HUES48 (cell line): Measurements from ENCODE around the gene CREG1.
"Not testable (repeated sequence)": the region's sequence is repeated elsewhere in the genome, so short reads cannot be mapped to it uniquely, and the experiment has no call there.

Experiments
- H3K27ac ChIP-seq: one replicate; pipeline ENCODE4 v1.7.0; 2013; ENCODE audit warnings: low read depth, low read length, inconsistent platforms
- H3K27me3 ChIP-seq: 2 replicates; pipeline ENCODE4 v1.6.1; 2013; ENCODE audit warnings: mild to moderate bottlenecking, low read length; ENCODE audit not compliant: control insufficient read depth, insufficient read depth
- H3K36me3 ChIP-seq: 2 replicates; pipeline ENCODE4 v1.6.1; 2013; ENCODE audit warnings: low read length; ENCODE audit not compliant: control insufficient read depth, insufficient read depth
- H3K4me1 ChIP-seq: 2 replicates; pipeline ENCODE4 v1.6.1; 2013; ENCODE audit warnings: mild to moderate bottlenecking, low read length; ENCODE audit not compliant: control insufficient read depth, insufficient read depth
- H3K4me3 ChIP-seq: 2 replicates; pipeline ENCODE4 v1.5.1; 2013; ENCODE audit warnings: mild to moderate bottlenecking, low read depth, low read length
- H3K9ac ChIP-seq: 2 replicates; pipeline ENCODE4 v1.6.1; 2013; ENCODE audit warnings: mild to moderate bottlenecking, low read depth, low read length, moderate library complexity
- H3K9me3 ChIP-seq: 2 replicates; pipeline ENCODE4 v1.6.1; 2013; ENCODE audit warnings: low read length; ENCODE audit not compliant: control insufficient read depth, insufficient read depth

Gene CREG1

GRCh38 chr1:167584581-167584980, 31.0 kb upstream of the CREG1 start:
- H3K27ac ChIP-seq, result no peak overlapping the region
- no peaks in the 10 kb centered on the region for H3K4me1 ChIP-seq
- no peaks in the 10 kb centered on the region for H3K36me3 ChIP-seq
- H3K9me3 ChIP-seq, result no peaks in the 10 kb centered on the region
- H3K27me3 ChIP-seq, result no peaks in the 10 kb centered on the region
- H3K9ac ChIP-seq, result no peak overlapping the region
- no peak overlapping the region for H3K4me3 ChIP-seq

GRCh38 chr1:167582722-167583121, 29.2 kb upstream of the CREG1 start:
- Histone ChIP-seq H3K9me3 (no peaks in the 10 kb centered on the region), H3K36me3 (no peaks in the 10 kb centered on the region), H3K27me3 (no peaks in the 10 kb centered on the region)

GRCh38 chr1:167582064-167582463, 28.5 kb upstream of the CREG1 start:
- Histone ChIP-seq H3K9ac (no peak overlapping the region), H3K27me3 (no peaks in the 10 kb centered on the region), H3K4me1 (no peaks in the 10 kb centered on the region), H3K9me3 (no peaks in the 10 kb centered on the region), H3K4me3 (no peak overlapping the region), H3K27ac (no peak overlapping the region), H3K36me3 (no peaks in the 10 kb centered on the region)

More at GRCh38 chr1:167582722-167583121, 29.2 kb upstream of the CREG1 start:
- H3K4me1 ChIP-seq, result no peaks in the 10 kb centered on the region
- no peak overlapping the region for H3K9ac ChIP-seq
- H3K4me3 ChIP-seq, result no peak overlapping the region
- H3K27ac ChIP-seq, result no peak overlapping the region

GRCh38 chr1:167579986-167580385, 26.4 kb upstream of the CREG1 start:
- Histone ChIP-seq H3K4me1 (no peaks in the 10 kb centered on the region), H3K9me3 (no peaks in the 10 kb centered on the region), H3K27ac (no peak overlapping the region), H3K4me3 (no peak overlapping the region), H3K9ac (no peak overlapping the region), H3K27me3 (no peaks in the 10 kb centered on the region), H3K36me3 (no peaks in the 10 kb centered on the region)

GRCh38 chr1:167578939-167579521, 25.5 kb upstream of the CREG1 start:
- Histone ChIP-seq H3K36me3 (no peaks in the 10 kb centered on the region), H3K9me3 (no peaks in the 10 kb centered on the region), H3K4me1 (no peaks in the 10 kb centered on the region), H3K4me3 (no peak overlapping the region), H3K27ac (no peak overlapping the region), H3K9ac (no peak overlapping the region), H3K27me3 (no peaks in the 10 kb centered on the region)

GRCh38 chr1:167575649-167576048, 22.1 kb upstream of the CREG1 start:
- Histone ChIP-seq H3K9me3 (peaks cover 4% of the 10 kb centered on the region; the same call in 1 of the 2 replicates), H3K4me1 (no peaks in the 10 kb centered on the region), H3K27ac (no peak overlapping the region), H3K27me3 (no peaks in the 10 kb centered on the region), H3K4me3 (no peak overlapping the region), H3K9ac (no peak overlapping the region), H3K36me3 (no peaks in the 10 kb centered on the region)

- Histone ChIP-seq H3K4me1 (no peaks in the 10 kb centered on the region), H3K4me3 (no peak overlapping the region), H3K27me3 (no peaks in the 10 kb centered on the region), H3K9ac (no peak overlapping the region), H3K36me3 (no peaks in the 10 kb centered on the region), H3K9me3 (peaks cover 4% of the 10 kb centered on the region; the same call in 1 of the 2 replicates), H3K27ac (no peak overlapping the region)
These were observed 19.5 kb upstream of the CREG1 start for GRCh38 chr1:167573035-167573434.

GRCh38 chr1:167570712-167571111, 17.1 kb upstream of the CREG1 start:
- H3K27me3 ChIP-seq, H3K27ac ChIP-seq, H3K9me3 ChIP-seq, H3K36me3 ChIP-seq, H3K4me3 ChIP-seq, H3K4me1 ChIP-seq, H3K9ac ChIP-seq: not testable (repeated sequence)

GRCh38 chr1:167567663-167568062, 14.1 kb upstream of the CREG1 start:
- Histone ChIP-seq H3K36me3 (no peaks in the 10 kb centered on the region), H3K4me3 (no peak overlapping the region), H3K9me3 (no peaks in the 10 kb centered on the region), H3K27me3 (no peaks in the 10 kb centered on the region), H3K27ac (no peak overlapping the region), H3K4me1 (no peaks in the 10 kb centered on the region), H3K9ac (no peak overlapping the region)

GRCh38 chr1:167566766-167567165, 13.2 kb upstream of the CREG1 start:
- Histone ChIP-seq H3K4me3 (no peak overlapping the region), H3K27ac (no peak overlapping the region), H3K27me3 (no peaks in the 10 kb centered on the region), H3K9ac (no peak overlapping the region), H3K36me3 (no peaks in the 10 kb centered on the region), H3K9me3 (no peaks in the 10 kb centered on the region), H3K4me1 (no peaks in the 10 kb centered on the region)

GRCh38 chr1:167565922-167566321, 12.4 kb upstream of the CREG1 start:
- no peaks in the 10 kb centered on the region for H3K27me3 ChIP-seq
- no peak overlapping the region for H3K9ac ChIP-seq
- H3K36me3 ChIP-seq, result no peaks in the 10 kb centered on the region
- H3K4me3 ChIP-seq, result no peak overlapping the region
- H3K27ac ChIP-seq, result no peak overlapping the region
- H3K4me1 ChIP-seq, result no peaks in the 10 kb centered on the region
- no peaks in the 10 kb centered on the region for H3K9me3 ChIP-seq
